ENCODE data around the gene RBMS2.
A peak's percentile ranks its signal among the peaks of the same experiment; 100 is the strongest.

Gene RBMS2

GRCh38 chr12:56521590-56522371 lies at the start of gene RBMS2:
Gene RBMS2 (plus strand): TSS chr12:56521820. CDS start chr12:56522024, 204 bp downstream.
- TF ChIP-seq MAX (IDR thresholded peaks at IDR 0.05; ENCODE audit: low read depth, low read length) (no peak), MYC (IDR thresholded peaks at IDR 0.05; ENCODE audit: low read depth, low read length) (no peak), CTCF (IDR thresholded peaks at IDR 0.05; ENCODE audit: low read depth, low read length) (no peak), POLR2A (IDR thresholded peaks at IDR 0.05; ENCODE audit: extremely low read depth, insufficient read length) (no peak)
- peak; percentile 70 for DNase-seq (ENCODE audit: low read depth)

GRCh38 chr12:56474389-56474788 lies 47.2 kb upstream of the RBMS2 start:
- DNase-seq (ENCODE audit: low read depth): no peak
- H3K4me3 ChIP-seq (ENCODE audit: low read depth, low read length): no peak overlapping the region
- TF ChIP-seq MAX (IDR thresholded peaks at IDR 0.05; ENCODE audit: low read depth, low read length): no peak
- TF ChIP-seq POLR2A (IDR thresholded peaks at IDR 0.05; ENCODE audit: extremely low read depth, insufficient read length): no peak
- no peak for TF ChIP-seq CTCF (IDR thresholded peaks at IDR 0.05; ENCODE audit: low read depth, low read length)
- no peak for TF ChIP-seq MYC (IDR thresholded peaks at IDR 0.05; ENCODE audit: low read depth, low read length)

More at GRCh38 chr12:56521590-56522371, at the start of gene RBMS2:
- peak within 1 kb of the TSS; percentile 54 for H3K4me3 ChIP-seq (ENCODE audit: low read depth, low read length)

- H3K4me3 ChIP-seq (ENCODE audit: low read depth, low read length): no peak overlapping the region
- DNase-seq (ENCODE audit: low read depth): no peak
- TF ChIP-seq CTCF (IDR thresholded peaks at IDR 0.05; ENCODE audit: low read depth, low read length) (no peak), POLR2A (IDR thresholded peaks at IDR 0.05; ENCODE audit: extremely low read depth, insufficient read length) (no peak), MYC (IDR thresholded peaks at IDR 0.05; ENCODE audit: low read depth, low read length) (no peak)
These were observed 45.5 kb upstream of the RBMS2 start for GRCh38 chr12:56476143-56476542.

- no peak for DNase-seq (ENCODE audit: low read depth)
- no peak for TF ChIP-seq MAX (IDR thresholded peaks at IDR 0.05; ENCODE audit: low read depth, low read length)
- TF ChIP-seq POLR2A (IDR thresholded peaks at IDR 0.05; ENCODE audit: extremely low read depth, insufficient read length): no peak
- no peak for TF ChIP-seq CTCF (IDR thresholded peaks at IDR 0.05; ENCODE audit: low read depth, low read length)
- no peak for TF ChIP-seq MYC (IDR thresholded peaks at IDR 0.05; ENCODE audit: low read depth, low read length)
- no peak overlapping the region for H3K4me3 ChIP-seq (ENCODE audit: low read depth, low read length)
These were observed 44.6 kb upstream of the RBMS2 start for GRCh38 chr12:56476972-56477432.

GRCh38 chr12:56477521-56478225 lies 43.9 kb upstream of the RBMS2 start:
- TF ChIP-seq POLR2A (IDR thresholded peaks at IDR 0.05; ENCODE audit: extremely low read depth, insufficient read length) (no peak), MAX (IDR thresholded peaks at IDR 0.05; ENCODE audit: low read depth, low read length) (no peak), MYC (IDR thresholded peaks at IDR 0.05; ENCODE audit: low read depth, low read length) (no peak), CTCF (IDR thresholded peaks at IDR 0.05; ENCODE audit: low read depth, low read length) (no peak)
- H3K4me3 ChIP-seq (ENCODE audit: low read depth, low read length): no peak overlapping the region
- DNase-seq (ENCODE audit: low read depth): no peak
